ENCODE measurements around the gene STX10. TPM values are rescaled to one million over a fixed set of nuclear protein-coding genes. Genes with fewer than 3 reads are reported as not detected.

Gene STX10
- total RNA-seq, 1 experiment from 2014 or later: 179 TPM

GRCh38 chr19:13095393-13095784 is 54.8 kb downstream of the STX10 start:
- H3K9me2 ChIP-seq (replicated peaks; ENCODE audit: low read length): no peaks in the 10 kb centered on the region
- H3K9me3 ChIP-seq (ENCODE audit: low read length): no peaks in the 10 kb centered on the region
- H3K27ac ChIP-seq (ENCODE audit: low read length): no peak overlapping the region
- peak overlapping the region; percentile 83 for H3K4me2 ChIP-seq (ENCODE audit: low read length)
- H3K79me2 ChIP-seq (ENCODE audit: low read length): no peaks in the 10 kb centered on the region
- H4K20me1 ChIP-seq (ENCODE audit: low read length): no peaks in the 10 kb centered on the region
- peak overlapping the region; percentile 67 for H3K4me3 ChIP-seq (ENCODE audit: low read length)
- peak overlapping the region; percentile 73 for H2AFZ ChIP-seq (ENCODE audit: low read length)
- no TSS peak for BruUV-seq (replicated peaks)
- ATAC-seq (peak; percentile 9), DNase-seq (no peak)
- TF ChIP-seq EZH2phosphoT487 (IDR thresholded peaks at IDR 0.05; ENCODE audit: borderline replicate concordance, low read length) (no peak), EZH2 (IDR thresholded peaks at IDR 0.05; ENCODE audit: low read length, unreplicated experiment) (no peak), CTCF (conservative IDR thresholded peaks at IDR 0.05; ENCODE audit: low read depth, low read length) (no peak)
- H3K36me3 ChIP-seq (ENCODE audit: low read depth, low read length): no peaks in the 10 kb centered on the region
- H3K27me3 ChIP-seq (ENCODE audit: low read length): no peaks in the 10 kb centered on the region
- ChIA-PET POLR2A (ENCODE audit: unreplicated experiment) (no interaction called here), CTCF (interaction anchor here (0.6 to 2.5 kb wide), 4 partner anchors 39 to 130 kb away, joined by 4 to 53 read pairs (median 6); no protein-coding TSS in a partner anchor)
- intact Hi-C loops (cut with micrococcal nuclease): no loop called here
- H3F3A ChIP-seq (ENCODE audit: low read length, unreplicated experiment): no peaks in the 10 kb centered on the region
- H3K4me1 ChIP-seq (ENCODE audit: insufficient read depth, low read length): peaks cover 11% of the 10 kb centered on the region; the same call in 1 of the 2 replicates
- peak overlapping the region; percentile 25; the same call in 1 of the 2 replicates for H3K9ac ChIP-seq (ENCODE audit: low read length)

GRCh38 chr19:13094771-13095392 is 55.3 kb downstream of the STX10 start:
- BruUV-seq (replicated peaks): TSS peak; percentile 42
- H3F3A ChIP-seq (ENCODE audit: low read length, unreplicated experiment): no peaks in the 10 kb centered on the region
- H3K27me3 ChIP-seq (ENCODE audit: low read length): no peaks in the 10 kb centered on the region
- H3K36me3 ChIP-seq (ENCODE audit: low read depth, low read length): no peaks in the 10 kb centered on the region
- peak; percentile 15; the same call in 1 of the 2 replicates for TF ChIP-seq CTCF (conservative IDR thresholded peaks at IDR 0.05; ENCODE audit: low read depth, low read length)
- no peak for TF ChIP-seq EZH2phosphoT487 (IDR thresholded peaks at IDR 0.05; ENCODE audit: borderline replicate concordance, low read length)
- no peaks in the 10 kb centered on the region for H4K20me1 ChIP-seq (ENCODE audit: low read length)
- H3K9ac ChIP-seq (ENCODE audit: low read length): peak overlapping the region; percentile 25; the same call in 1 of the 2 replicates
- H3K79me2 ChIP-seq (ENCODE audit: low read length): no peaks in the 10 kb centered on the region
- intact Hi-C loops (cut with micrococcal nuclease): loop anchor here (1.0 kb wide), 2 partner anchors 112 to 117 kb away; no protein-coding TSS in a partner anchor
- no peak overlapping the region for H3K27ac ChIP-seq (ENCODE audit: low read length)
- CTCF ChIA-PET: interaction anchor here (0.6 to 2.5 kb wide), 5 partner anchors 10 to 129 kb away, joined by 4 to 53 read pairs (median 7); no protein-coding TSS in a partner anchor
- no peaks in the 10 kb centered on the region for H3K9me3 ChIP-seq (ENCODE audit: low read length)
- H3K4me2 ChIP-seq (ENCODE audit: low read length): peak overlapping the region; percentile 83
- peak overlapping the region; percentile 73 for H2AFZ ChIP-seq (ENCODE audit: low read length)
- ATAC-seq: peak; percentile 13
- DNase-seq: peak; percentile 50
- no peaks in the 10 kb centered on the region for H3K9me2 ChIP-seq (replicated peaks; ENCODE audit: low read length)
- H3K4me1 ChIP-seq (ENCODE audit: insufficient read depth, low read length): peaks cover 11% of the 10 kb centered on the region; the same call in 1 of the 2 replicates
- H3K4me3 ChIP-seq (ENCODE audit: low read length): peak overlapping the region; percentile 67
- POLR2A ChIA-PET (ENCODE audit: unreplicated experiment): no interaction called here

GRCh38 chr19:13094106-13094504 is 56.1 kb downstream of the STX10 start:
- Histone ChIP-seq H4K20me1 (ENCODE audit: low read length) (no peaks in the 10 kb centered on the region), H3K79me2 (ENCODE audit: low read length) (no peaks in the 10 kb centered on the region), H3K27ac (ENCODE audit: low read length) (no peak overlapping the region), H3K4me3 (ENCODE audit: low read length) (no peak overlapping the region), H3K9ac (ENCODE audit: low read length) (no peak overlapping the region), H3K36me3 (ENCODE audit: low read depth, low read length) (no peaks in the 10 kb centered on the region), H3K4me2 (ENCODE audit: low read length) (0 out of 2 replicates have a peak overlapping the region, but pooled peaks have one; percentile 0), H2AFZ (ENCODE audit: low read length) (no peak overlapping the region), H3K9me2 (replicated peaks; ENCODE audit: low read length) (no peaks in the 10 kb centered on the region), H3K4me1 (ENCODE audit: insufficient read depth, low read length) (peaks cover 11% of the 10 kb centered on the region; the same call in 1 of the 2 replicates), H3K27me3 (ENCODE audit: low read length) (no peaks in the 10 kb centered on the region), H3F3A (ENCODE audit: low read length, unreplicated experiment) (no peaks in the 10 kb centered on the region), H3K9me3 (ENCODE audit: low read length) (no peaks in the 10 kb centered on the region)
- no peak for TF ChIP-seq EZH2phosphoT487 (IDR thresholded peaks at IDR 0.05; ENCODE audit: borderline replicate concordance, low read length)
- peak; percentile 24; the same call in 1 of the 2 replicates for TF ChIP-seq CTCF (conservative IDR thresholded peaks at IDR 0.05; ENCODE audit: low read depth, low read length)
- ChIA-PET CTCF (interaction anchor here (0.8 to 2.5 kb wide), 5 partner anchors 11 to 129 kb away, joined by 3 to 53 read pairs (median 7); no protein-coding TSS in a partner anchor), POLR2A (ENCODE audit: unreplicated experiment) (interaction anchor here (1.0 kb wide), 1 partner anchor 12 kb away, joined by 3 read pairs; no protein-coding TSS in a partner anchor)
- no peak for ATAC-seq
- no peak for DNase-seq
- intact Hi-C loops (cut with micrococcal nuclease): loop anchor here (1.0 kb wide), 2 partner anchors 111 to 116 kb away; no protein-coding TSS in a partner anchor
- no TSS peak for BruUV-seq (replicated peaks)
